GM12892 (cell line): ENCODE data around the gene FLG.
"Not testable (repeated sequence)": the region's sequence is repeated elsewhere in the genome, so short reads cannot be mapped to it uniquely, and the experiment has no call there.

Experiments used
- POLR2A ChIP-seq: IDR thresholded peaks from 2 replicates; pipeline ENCODE4 v1.6.1; 2011; ENCODE audit warnings: low read depth, low read length, control low read depth
- POLR2AphosphoS5 ChIP-seq: IDR thresholded peaks from 2 replicates; pipeline ENCODE4 v1.6.1; 2011; ENCODE audit warnings: low read depth, low read length, control low read depth
- TAF1 ChIP-seq: IDR thresholded peaks from 2 replicates; pipeline ENCODE4 v1.6.1; 2011; ENCODE audit warnings: low read depth, mild to moderate bottlenecking, control low read depth, low read length, borderline replicate concordance

DNA sequence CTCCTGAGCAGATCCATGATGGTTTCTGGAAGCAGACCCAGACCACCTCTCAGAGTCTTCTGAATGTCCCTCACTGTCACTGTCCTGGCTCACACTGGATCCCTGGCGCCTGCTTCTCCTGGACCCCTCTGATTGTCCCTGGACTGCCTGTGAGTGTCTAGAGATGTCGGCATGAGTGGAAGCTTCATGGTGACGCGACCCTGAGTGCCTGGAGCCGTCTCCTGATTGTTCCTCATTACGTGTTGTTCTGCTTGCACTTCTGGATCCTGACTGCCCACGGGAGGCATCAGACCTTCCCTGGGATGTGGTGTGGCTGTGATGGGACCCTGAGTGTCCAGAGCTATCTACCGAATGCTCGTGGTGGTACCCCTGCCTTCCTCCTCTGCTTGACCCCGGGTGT lies 18.9 kb downstream of the FLG start:
- TF ChIP-seq TAF1, POLR2A, POLR2AphosphoS5: not testable (repeated sequence)
